Epithelial cell of esophagus (primary cell): ENCODE results near the gene PPM1L.

Experiments used
- DNase-seq: peaks from one replicate; pipeline ENCODE4 v3.0.0; 2010; ENCODE audit warnings: low read depth
- H3K4me3 ChIP-seq: 2 replicates; pipeline ENCODE4 v1.5.1; 2011; ENCODE audit warnings: mild to moderate bottlenecking, low read length, control low read depth
- TF ChIP-seq, protein P1 (sequence below): IDR thresholded peaks from 2 replicates; pipeline ENCODE4 v1.5.1; 2011; ENCODE audit warnings: low read depth, mild to moderate bottlenecking, low read length, control low read depth, inconsistent platforms; ENCODE audit not compliant: insufficient read depth; ENCODE audit errors: missing control alignments

PPM1L gene

DNA sequence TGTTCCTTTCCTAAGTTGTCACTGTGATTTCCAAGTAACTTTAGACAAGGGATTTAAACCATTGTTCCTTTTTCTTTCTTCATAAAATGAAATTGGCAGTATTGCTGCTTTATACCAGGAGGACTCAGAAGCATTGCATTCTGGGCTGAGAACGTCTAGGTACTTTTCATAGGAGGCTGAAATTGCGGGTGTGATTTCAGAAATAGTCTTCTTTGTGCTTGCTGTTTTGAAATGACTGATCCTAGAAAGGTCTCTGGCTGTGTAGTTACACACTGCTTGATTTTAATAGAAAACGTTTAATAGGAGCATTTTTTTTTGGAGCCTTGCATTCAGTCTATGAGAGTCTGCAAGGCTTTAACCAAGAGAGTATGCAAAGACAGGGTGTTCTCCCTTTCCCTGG, 56.3 kb downstream of the PPM1L start:
- H3K4me3 ChIP-seq = no peak overlapping the region
- TF ChIP-seq, protein P1, sequence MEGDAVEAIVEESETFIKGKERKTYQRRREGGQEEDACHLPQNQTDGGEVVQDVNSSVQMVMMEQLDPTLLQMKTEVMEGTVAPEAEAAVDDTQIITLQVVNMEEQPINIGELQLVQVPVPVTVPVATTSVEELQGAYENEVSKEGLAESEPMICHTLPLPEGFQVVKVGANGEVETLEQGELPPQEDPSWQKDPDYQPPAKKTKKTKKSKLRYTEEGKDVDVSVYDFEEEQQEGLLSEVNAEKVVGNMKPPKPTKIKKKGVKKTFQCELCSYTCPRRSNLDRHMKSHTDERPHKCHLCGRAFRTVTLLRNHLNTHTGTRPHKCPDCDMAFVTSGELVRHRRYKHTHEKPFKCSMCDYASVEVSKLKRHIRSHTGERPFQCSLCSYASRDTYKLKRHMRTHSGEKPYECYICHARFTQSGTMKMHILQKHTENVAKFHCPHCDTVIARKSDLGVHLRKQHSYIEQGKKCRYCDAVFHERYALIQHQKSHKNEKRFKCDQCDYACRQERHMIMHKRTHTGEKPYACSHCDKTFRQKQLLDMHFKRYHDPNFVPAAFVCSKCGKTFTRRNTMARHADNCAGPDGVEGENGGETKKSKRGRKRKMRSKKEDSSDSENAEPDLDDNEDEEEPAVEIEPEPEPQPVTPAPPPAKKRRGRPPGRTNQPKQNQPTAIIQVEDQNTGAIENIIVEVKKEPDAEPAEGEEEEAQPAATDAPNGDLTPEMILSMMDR = no peak
- DNase-seq = no peak

DNA sequence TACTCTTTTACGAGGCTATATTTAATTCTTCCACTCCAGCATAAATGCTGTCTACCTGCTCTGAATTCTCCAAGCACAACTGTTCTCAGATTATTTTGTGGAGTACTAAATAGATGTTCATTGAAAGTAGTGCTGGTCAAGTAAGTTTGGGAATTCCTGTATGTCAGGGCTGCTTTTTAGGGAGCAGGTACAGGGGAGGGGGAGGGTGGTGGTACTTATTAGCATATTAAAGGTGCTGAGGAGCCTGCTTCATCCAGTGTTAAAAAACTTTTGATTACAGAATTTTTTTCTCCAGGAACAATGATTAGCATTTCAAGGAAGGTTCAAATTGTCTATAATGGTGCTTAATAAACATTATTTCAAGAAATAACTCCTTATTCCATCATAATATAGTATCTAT, 59.2 kb downstream of the PPM1L start:
- TF ChIP-seq, protein P1 = no peak
- no peak for DNase-seq
- H3K4me3 ChIP-seq = no peak overlapping the region

DNA sequence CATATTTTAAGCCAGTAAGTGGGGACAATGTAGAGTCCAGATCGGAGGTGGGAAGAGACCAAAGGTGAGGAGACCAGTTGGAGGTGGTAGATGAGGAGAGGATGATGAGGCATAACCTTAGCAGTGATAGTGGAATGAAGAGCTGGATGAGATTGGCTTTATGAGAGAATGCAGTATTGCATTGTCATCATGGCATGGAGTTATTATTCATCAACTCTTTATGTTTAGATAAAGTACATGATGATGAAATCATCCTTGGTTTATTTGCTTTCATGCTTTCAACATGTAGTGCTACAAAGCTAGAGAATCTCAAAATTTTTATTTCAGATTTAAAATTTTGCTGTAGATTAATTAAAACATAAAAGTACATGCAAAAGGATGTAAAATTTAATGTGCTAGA, 64.0 kb downstream of the PPM1L start:
- H3K4me3 ChIP-seq = no peak overlapping the region
- DNase-seq = peak; percentile 34
- TF ChIP-seq, protein P1 = no peak

DNA sequence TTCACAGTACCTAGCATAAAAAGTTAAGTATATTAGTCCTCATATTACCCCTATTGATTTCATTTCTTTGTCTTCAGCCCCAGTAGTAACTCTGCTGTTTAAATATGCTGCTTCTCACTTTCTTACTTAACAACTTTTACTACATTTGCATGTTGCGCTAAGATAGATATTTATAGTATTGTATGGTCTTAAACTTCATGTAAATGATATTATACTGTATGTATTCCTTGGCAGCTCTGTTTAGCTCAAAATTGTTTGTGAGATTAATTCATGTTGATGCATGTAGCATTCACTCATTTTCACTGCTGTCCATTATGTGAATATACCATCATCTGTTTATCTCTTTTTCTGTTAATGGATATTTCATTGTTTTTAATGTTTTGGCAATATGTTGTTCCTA, 64.4 kb downstream of the PPM1L start:
- H3K4me3 ChIP-seq = no peak overlapping the region
- DNase-seq = no peak
- TF ChIP-seq, protein P1 = no peak

DNA sequence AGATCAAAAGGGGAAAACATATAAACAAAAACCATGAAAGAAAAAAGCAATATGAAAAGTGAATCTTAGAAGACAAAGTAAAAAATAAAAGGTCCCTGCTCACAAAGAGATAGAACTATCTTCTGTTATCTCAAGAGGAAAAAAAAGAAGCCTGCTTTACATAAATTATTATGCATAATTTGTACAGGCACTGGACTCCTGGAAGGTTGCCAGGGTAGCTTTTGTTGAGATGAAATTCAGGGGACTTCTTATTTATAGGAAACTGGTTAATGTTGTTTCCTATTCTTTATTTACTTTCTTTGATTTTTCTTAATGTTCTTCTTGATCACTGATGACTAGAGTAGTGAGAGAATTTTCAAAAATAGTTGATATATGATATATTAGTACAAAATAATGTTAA, 66.9 kb downstream of the PPM1L start:
- TF ChIP-seq, protein P1 = no peak
- no peak for DNase-seq
- no peak overlapping the region for H3K4me3 ChIP-seq

DNA sequence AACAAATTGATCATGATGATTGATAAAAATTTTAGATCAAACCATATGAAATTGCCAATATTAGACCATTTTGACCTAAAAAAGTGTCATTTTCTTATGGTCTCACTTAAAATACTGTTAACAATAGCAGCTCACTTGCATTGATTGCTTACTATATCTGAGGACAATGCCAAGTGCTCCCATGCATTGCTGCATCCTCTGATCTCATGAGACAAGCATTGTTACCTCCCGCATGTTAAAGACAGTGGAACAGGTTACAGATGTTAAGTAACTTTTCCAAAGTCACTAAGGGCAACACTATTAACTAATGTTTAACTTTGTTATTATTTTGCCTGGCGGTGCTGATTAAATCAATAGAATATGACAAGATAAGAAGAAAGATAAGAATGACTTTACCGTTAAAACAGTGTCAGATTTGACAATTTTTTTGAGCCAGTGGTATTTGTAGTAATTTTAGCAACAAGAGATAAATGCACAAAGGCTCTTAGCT, 69.3 kb downstream of the PPM1L start:
- H3K4me3 ChIP-seq = no peak overlapping the region
- no peak for DNase-seq
- TF ChIP-seq, protein P1 = no peak

DNA sequence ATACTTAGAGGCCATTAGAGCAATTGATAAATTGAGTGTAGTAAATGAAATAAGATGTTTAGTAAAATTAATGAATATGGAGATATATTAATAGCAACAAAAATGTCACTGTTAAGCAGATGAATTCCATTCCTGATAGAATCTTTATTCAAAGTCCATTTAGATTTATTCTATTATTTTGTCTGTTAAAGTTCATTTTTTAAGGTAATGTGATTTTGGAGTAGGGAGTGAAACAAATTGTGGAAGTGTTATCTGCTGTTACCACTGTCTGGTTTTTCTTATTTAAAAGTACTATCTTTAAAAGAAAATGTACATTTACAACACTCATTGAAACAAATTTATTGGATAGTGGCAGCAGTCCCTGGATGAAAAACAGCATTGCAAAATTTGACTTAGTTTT, 70.4 kb downstream of the PPM1L start:
- DNase-seq = no peak
- TF ChIP-seq, protein P1 = no peak
- no peak overlapping the region for H3K4me3 ChIP-seq
